Fibroblast of the aortic adventitia (primary cell): ENCODE measurements around the gene LINGO1. TPM values are rescaled to one million over a fixed set of nuclear protein-coding genes. Genes with fewer than 3 reads are reported as not detected.

Experiments used
- DNase-seq: peaks from one replicate; pipeline ENCODE4 v3.0.0-alpha.2; 2010; ENCODE audit warnings: low read depth
- H3K4me3 ChIP-seq: 2 replicates; pipeline ENCODE4 v1.5.1; 2011; ENCODE audit warnings: low read depth, mild to moderate bottlenecking, control low read depth, low read length, moderate library complexity
- CTCF ChIP-seq: IDR thresholded peaks from 2 replicates; pipeline ENCODE4 v1.5.1; 2011; ENCODE audit warnings: mild to moderate bottlenecking, low read length, control low read depth, inconsistent platforms; ENCODE audit not compliant: insufficient read depth
- total RNA-seq: library from RNA; depleted of rRNA; stranded (reverse); fragments of >200 nt; gene quantifications from 2 replicates; pipeline ENCODE4 v1.2.3, GENCODE V29; 2012; ENCODE audit warnings: low replicate concordance

LINGO1 gene
- total RNA-seq, 1 donor: not detected

GRCh38 chr15:77640615-77641014, 7.9 kb upstream of the LINGO1 start:
- H3K4me3 ChIP-seq: no peak overlapping the region
- DNase-seq: no peak
- TF ChIP-seq CTCF: no peak

GRCh38 chr15:77639431-77639830, 6.7 kb upstream of the LINGO1 start:
- H3K4me3 ChIP-seq: no peak overlapping the region
- no peak for TF ChIP-seq CTCF
- DNase-seq: no peak

- no peak for DNase-seq
- no peak overlapping the region for H3K4me3 ChIP-seq
- no peak for TF ChIP-seq CTCF
Measured at GRCh38 chr15:77637851-77638692, 5.4 kb upstream of the LINGO1 start.

GRCh38 chr15:77636209-77636608, 3.5 kb upstream of the LINGO1 start:
- TF ChIP-seq CTCF: no peak
- no peak overlapping the region for H3K4me3 ChIP-seq
- no peak for DNase-seq

GRCh38 chr15:77634266-77634962, 1.7 kb upstream of the LINGO1 start:
- no peak overlapping the region for H3K4me3 ChIP-seq
- TF ChIP-seq CTCF: peak; percentile 52
- DNase-seq: peak; percentile 17

- no peak overlapping the region for H3K4me3 ChIP-seq
- DNase-seq: no peak
- TF ChIP-seq CTCF: no peak
Measured at GRCh38 chr15:77633913-77634265, 1.2 kb upstream of the LINGO1 start.
